ENCODE results near the gene SCPEP1.

The SCPEP1 gene

DNA sequence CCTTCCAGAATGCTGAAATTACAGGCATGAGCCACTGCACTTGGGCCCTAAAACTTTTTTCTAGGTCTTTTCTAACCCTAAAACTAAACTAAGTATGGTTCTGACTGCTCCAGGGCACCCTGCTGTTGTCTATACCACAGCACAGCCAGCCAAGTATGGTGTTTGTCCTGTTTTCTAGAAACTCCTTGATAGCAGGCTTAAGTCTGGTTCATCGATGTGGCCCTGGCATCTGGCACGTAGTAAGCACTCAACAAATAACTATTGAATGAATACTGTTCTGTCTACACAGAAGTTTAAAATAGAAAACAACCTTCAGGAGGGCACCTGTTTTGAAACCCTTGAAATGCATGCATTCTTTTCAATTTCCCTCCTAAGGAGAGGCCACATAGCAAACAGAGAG, 62.6 kb downstream of the SCPEP1 start:
- ChIA-PET POLR2A (no interaction called here), CTCF (no interaction called here)
- DNase-seq (ENCODE audit: extremely low spot score): no peak
- TF ChIP-seq, protein P1, sequence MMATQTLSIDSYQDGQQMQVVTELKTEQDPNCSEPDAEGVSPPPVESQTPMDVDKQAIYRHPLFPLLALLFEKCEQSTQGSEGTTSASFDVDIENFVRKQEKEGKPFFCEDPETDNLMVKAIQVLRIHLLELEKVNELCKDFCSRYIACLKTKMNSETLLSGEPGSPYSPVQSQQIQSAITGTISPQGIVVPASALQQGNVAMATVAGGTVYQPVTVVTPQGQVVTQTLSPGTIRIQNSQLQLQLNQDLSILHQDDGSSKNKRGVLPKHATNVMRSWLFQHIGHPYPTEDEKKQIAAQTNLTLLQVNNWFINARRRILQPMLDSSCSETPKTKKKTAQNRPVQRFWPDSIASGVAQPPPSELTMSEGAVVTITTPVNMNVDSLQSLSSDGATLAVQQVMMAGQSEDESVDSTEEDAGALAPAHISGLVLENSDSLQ (IDR thresholded peaks at IDR 0.05): no peak
- no peak for TF ChIP-seq SUZ12 (IDR thresholded peaks at IDR 0.05)

DNA sequence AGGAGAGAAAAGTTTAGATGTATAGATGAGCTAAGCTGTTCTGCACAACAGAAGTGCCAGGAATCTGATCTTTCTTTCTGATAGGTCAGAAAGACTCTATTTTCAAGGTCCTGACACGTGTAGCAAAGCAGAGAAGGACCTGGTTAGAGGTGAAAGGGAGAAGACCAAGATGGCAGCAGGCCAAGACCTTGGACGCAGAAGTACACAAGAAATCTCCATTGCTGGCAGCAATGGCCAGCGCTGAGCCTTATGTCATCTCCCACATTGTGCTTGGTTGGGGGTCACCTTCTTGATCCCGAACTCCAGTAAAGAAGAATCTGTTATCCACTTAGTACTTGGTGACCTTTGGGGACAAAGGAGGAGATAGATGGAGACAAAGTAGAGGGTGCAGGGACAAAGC, 65.3 kb downstream of the SCPEP1 start:
- TF ChIP-seq SUZ12 (IDR thresholded peaks at IDR 0.05) (no peak), NFRKB (IDR thresholded peaks at IDR 0.05) (no peak), ZNF384 (IDR thresholded peaks at IDR 0.05) (no peak), L3MBTL2 (conservative IDR thresholded peaks at IDR 0.05) (no peak), FOXK2 (IDR thresholded peaks at IDR 0.05) (no peak), ELF4 (IDR thresholded peaks at IDR 0.05) (no peak), LEF1 (IDR thresholded peaks at IDR 0.05; ENCODE audit: borderline replicate concordance) (no peak), HDGF (IDR thresholded peaks at IDR 0.05; ENCODE audit: borderline replicate concordance) (no peak), SP1 (IDR thresholded peaks at IDR 0.05) (no peak), TARDBP (IDR thresholded peaks at IDR 0.05) (no peak), BHLHE40 (IDR thresholded peaks at IDR 0.05; ENCODE audit: borderline replicate concordance) (no peak), CTBP1 (IDR thresholded peaks at IDR 0.05; ENCODE audit: borderline replicate concordance) (no peak), FOXA1 (IDR thresholded peaks at IDR 0.05) (no peak), FOXM1 (IDR thresholded peaks at IDR 0.05; ENCODE audit: borderline replicate concordance) (no peak), ARNT (IDR thresholded peaks at IDR 0.05) (no peak)
- TF ChIP-seq, protein P1 (IDR thresholded peaks at IDR 0.05): no peak
- POLR2A ChIA-PET: no interaction called here
- no peak for DNase-seq (ENCODE audit: extremely low spot score)
- CTCF ChIA-PET: no interaction called here

DNA sequence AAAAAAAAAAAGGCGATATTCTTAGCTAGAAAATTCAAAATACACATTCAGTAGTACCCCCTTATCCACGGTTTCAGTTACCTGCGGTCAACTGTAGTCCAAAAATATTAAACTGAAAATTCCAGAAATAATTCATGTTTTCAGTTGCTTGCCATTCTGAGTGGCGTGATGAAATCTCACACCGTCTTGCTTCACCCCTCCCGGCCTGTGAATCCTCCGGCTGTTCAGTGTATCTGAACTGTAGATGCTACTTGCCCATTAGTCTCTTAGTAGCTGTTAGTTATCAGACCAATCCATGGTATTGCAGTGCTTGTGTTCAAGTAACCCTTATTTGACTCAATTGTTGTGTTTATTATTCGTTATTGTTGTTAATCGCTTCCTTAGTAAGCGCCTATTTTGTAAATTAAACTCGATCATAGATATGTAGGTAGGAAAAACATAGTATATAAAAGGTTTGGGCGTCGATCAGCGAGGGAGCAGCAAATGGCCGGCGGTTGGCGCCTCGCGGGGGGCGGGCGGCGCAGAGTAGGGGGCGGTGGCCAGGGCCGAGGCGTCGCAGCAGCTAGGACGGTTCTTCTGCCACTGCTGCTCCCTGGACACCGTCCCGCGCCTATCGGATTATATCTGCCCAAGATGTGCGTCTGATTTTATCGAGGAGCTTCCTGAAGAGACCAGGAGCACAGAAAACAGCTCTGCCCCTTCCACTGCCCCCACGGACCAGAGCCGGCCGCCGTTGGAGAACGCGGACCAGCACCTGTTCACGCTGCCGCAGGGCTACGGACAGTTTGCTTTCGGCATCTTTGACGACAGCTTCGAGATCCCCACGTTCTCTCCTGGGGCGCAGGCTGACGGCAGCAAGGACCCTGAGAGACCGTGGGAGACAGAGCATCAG, 67.3 kb downstream of the SCPEP1 start:
- DNase-seq (ENCODE audit: extremely low spot score): no peak
- ChIA-PET POLR2A (no interaction called here), CTCF (no interaction called here)
- no peak for TF ChIP-seq SP1 (IDR thresholded peaks at IDR 0.05)
- TF ChIP-seq FOXK2 (IDR thresholded peaks at IDR 0.05): no peak
- no peak for TF ChIP-seq ZNF384 (IDR thresholded peaks at IDR 0.05)
- no peak for TF ChIP-seq FOXA1 (IDR thresholded peaks at IDR 0.05)
- TF ChIP-seq SUZ12 (IDR thresholded peaks at IDR 0.05): no peak
- TF ChIP-seq ELF4 (IDR thresholded peaks at IDR 0.05): no peak
- no peak for TF ChIP-seq CTBP1 (IDR thresholded peaks at IDR 0.05; ENCODE audit: borderline replicate concordance)
- TF ChIP-seq ARNT (IDR thresholded peaks at IDR 0.05): no peak
- no peak for TF ChIP-seq HDGF (IDR thresholded peaks at IDR 0.05; ENCODE audit: borderline replicate concordance)
- no peak for TF ChIP-seq FOXM1 (IDR thresholded peaks at IDR 0.05; ENCODE audit: borderline replicate concordance)
- TF ChIP-seq, protein P1 (IDR thresholded peaks at IDR 0.05): no peak
- TF ChIP-seq L3MBTL2 (conservative IDR thresholded peaks at IDR 0.05): no peak
- no peak for TF ChIP-seq LEF1 (IDR thresholded peaks at IDR 0.05; ENCODE audit: borderline replicate concordance)
- TF ChIP-seq BHLHE40 (IDR thresholded peaks at IDR 0.05; ENCODE audit: borderline replicate concordance): no peak
- TF ChIP-seq NFRKB (IDR thresholded peaks at IDR 0.05): no peak
- no peak for TF ChIP-seq TARDBP (IDR thresholded peaks at IDR 0.05)

DNA sequence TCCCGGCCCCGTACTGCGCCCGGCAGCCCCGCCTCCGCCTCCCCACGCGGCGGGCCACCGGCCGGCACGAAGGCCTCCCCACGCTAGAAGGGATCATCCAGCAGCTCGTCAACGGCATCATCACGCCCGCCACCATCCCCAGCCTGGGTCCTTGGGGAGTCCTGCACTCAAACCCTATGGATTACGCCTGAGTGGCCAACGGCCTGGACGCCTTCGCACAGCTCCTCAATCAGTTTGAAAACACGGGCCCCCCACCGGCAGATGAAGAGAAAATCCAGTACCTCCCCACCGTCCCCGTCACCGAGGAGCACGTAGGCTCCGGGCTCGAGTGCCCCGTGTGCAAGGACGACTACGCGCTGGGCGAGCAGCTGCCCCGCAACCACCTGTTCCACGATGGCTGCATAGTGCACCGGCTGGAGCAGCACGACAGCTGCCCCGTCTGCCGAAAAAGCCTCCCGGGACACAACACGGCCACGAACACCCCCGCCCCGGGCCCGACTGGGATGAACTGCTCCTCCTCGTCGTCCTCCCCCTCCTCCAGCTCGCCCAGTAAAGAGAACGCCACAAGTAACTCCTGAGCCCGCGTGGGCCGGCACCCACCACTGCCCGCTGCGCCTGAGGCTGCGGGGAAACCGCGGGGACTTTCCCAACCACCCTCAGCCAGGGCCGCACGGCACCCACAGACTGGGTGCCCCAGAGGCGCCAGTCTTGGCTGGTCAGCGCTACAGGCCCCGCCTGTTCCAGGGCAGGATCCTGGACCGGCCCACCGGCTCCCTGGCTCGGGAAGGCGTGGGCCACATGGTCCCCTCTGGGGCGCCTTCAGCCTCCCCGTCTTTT, 68.2 kb downstream of the SCPEP1 start:
- ChIA-PET CTCF (no interaction called here), POLR2A (no interaction called here)
- DNase-seq (ENCODE audit: extremely low spot score): no peak

DNA sequence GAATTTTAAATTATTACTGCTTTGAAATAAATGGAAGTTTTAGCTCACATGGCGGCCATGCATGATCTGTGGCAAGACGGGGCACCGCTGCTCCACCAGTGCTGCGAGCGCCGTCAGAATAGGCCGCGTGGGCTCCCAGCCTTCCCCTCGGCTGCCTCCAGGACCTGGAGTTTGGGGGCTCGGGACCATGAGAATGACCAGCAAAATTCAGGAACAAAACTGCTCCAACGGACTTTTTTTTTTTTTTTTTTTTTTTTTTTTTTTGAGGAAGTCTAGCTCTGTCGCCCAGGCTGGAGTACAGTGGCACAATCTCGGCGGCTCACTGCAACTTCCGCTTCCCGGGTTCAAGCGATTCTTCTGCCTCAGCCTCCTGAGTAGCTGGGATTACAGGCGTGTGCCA, 68.8 kb downstream of the SCPEP1 start:
- POLR2A ChIA-PET: no interaction called here

More for the DNA sequence above, 68.2 kb downstream of the SCPEP1 start:
- no peak for TF ChIP-seq SUZ12 (IDR thresholded peaks at IDR 0.05)
- TF ChIP-seq SP1 (IDR thresholded peaks at IDR 0.05): no peak
- no peak for TF ChIP-seq FOXA1 (IDR thresholded peaks at IDR 0.05)
- no peak for TF ChIP-seq ELF4 (IDR thresholded peaks at IDR 0.05)
- no peak for TF ChIP-seq LEF1 (IDR thresholded peaks at IDR 0.05; ENCODE audit: borderline replicate concordance)
- no peak for TF ChIP-seq ZNF384 (IDR thresholded peaks at IDR 0.05)
- no peak for TF ChIP-seq FOXK2 (IDR thresholded peaks at IDR 0.05)
- no peak for TF ChIP-seq L3MBTL2 (conservative IDR thresholded peaks at IDR 0.05)
- no peak for TF ChIP-seq NFRKB (IDR thresholded peaks at IDR 0.05)
- no peak for TF ChIP-seq BHLHE40 (IDR thresholded peaks at IDR 0.05; ENCODE audit: borderline replicate concordance)

More for the DNA sequence above, 68.8 kb downstream of the SCPEP1 start:
- no peak for DNase-seq (ENCODE audit: extremely low spot score)
- TF ChIP-seq BHLHE40 (IDR thresholded peaks at IDR 0.05; ENCODE audit: borderline replicate concordance) (no peak), L3MBTL2 (conservative IDR thresholded peaks at IDR 0.05) (no peak), SUZ12 (IDR thresholded peaks at IDR 0.05) (no peak), SP1 (IDR thresholded peaks at IDR 0.05) (no peak), ZNF384 (IDR thresholded peaks at IDR 0.05) (no peak), LEF1 (IDR thresholded peaks at IDR 0.05; ENCODE audit: borderline replicate concordance) (no peak), ELF4 (IDR thresholded peaks at IDR 0.05) (no peak), CTBP1 (IDR thresholded peaks at IDR 0.05; ENCODE audit: borderline replicate concordance) (no peak), ARNT (IDR thresholded peaks at IDR 0.05) (no peak), TARDBP (IDR thresholded peaks at IDR 0.05) (no peak)
- TF ChIP-seq, protein P1 (IDR thresholded peaks at IDR 0.05): no peak
- CTCF ChIA-PET: interaction anchor here (1.6 kb wide), 1 partner anchor 15 kb away, joined by 10 read pairs; no protein-coding TSS in a partner anchor

Data from HEK293T (cell line).